ENCODE measurements around the gene PER2.

The PER2 gene

GRCh38 chr2:238264072-238264460, 24.3 kb downstream of the PER2 start:
- DNase-seq (ENCODE audit: low read depth), result no peak

GRCh38 chr2:238263204-238264071, 25.0 kb downstream of the PER2 start:
- peak; percentile 59 for DNase-seq (ENCODE audit: low read depth)

GRCh38 chr2:238262496-238263122, 25.8 kb downstream of the PER2 start:
- no peak for DNase-seq (ENCODE audit: low read depth)

- DNase-seq (ENCODE audit: low read depth), result no peak
Measured at GRCh38 chr2:238261718-238262375, 26.6 kb downstream of the PER2 start.

GRCh38 chr2:238260883-238261282, 27.5 kb downstream of the PER2 start:
- DNase-seq (ENCODE audit: low read depth), result no peak

GRCh38 chr2:238259061-238260020, 29.1 kb downstream of the PER2 start:
- no peak for DNase-seq (ENCODE audit: low read depth)

GRCh38 chr2:238257786-238258700, 30.4 kb downstream of the PER2 start:
- DNase-seq (ENCODE audit: low read depth), result no peak

- peak; percentile 56 for DNase-seq (ENCODE audit: low read depth)
Measured at GRCh38 chr2:238256594-238257104, 31.8 kb downstream of the PER2 start.

GRCh38 chr2:238256111-238256510, 32.3 kb downstream of the PER2 start:
- DNase-seq (ENCODE audit: low read depth), result no peak

GRCh38 chr2:238255636-238256035, 32.8 kb downstream of the PER2 start:
- no peak for DNase-seq (ENCODE audit: low read depth)

GRCh38 chr2:238255151-238255551, 33.3 kb downstream of the PER2 start:
- no peak for DNase-seq (ENCODE audit: low read depth)

GRCh38 chr2:238254095-238254723, 34.2 kb downstream of the PER2 start:
- no peak for DNase-seq (ENCODE audit: low read depth)

- DNase-seq (ENCODE audit: low read depth), result no peak
Measured at GRCh38 chr2:238252766-238253630, 35.4 kb downstream of the PER2 start.

- DNase-seq (ENCODE audit: low read depth), result no peak
Measured at GRCh38 chr2:238251986-238252385, 36.4 kb downstream of the PER2 start.

- no peak for DNase-seq (ENCODE audit: low read depth)
Measured at GRCh38 chr2:238251331-238251730, 37.1 kb downstream of the PER2 start.

- DNase-seq (ENCODE audit: low read depth), result no peak
Measured at GRCh38 chr2:238250896-238251295, 37.5 kb downstream of the PER2 start.

- no peak for DNase-seq (ENCODE audit: low read depth)
Measured at GRCh38 chr2:238247841-238248453, 40.5 kb downstream of the PER2 start.

- no peak for DNase-seq (ENCODE audit: low read depth)
Measured at GRCh38 chr2:238247002-238247822, 41.2 kb downstream of the PER2 start.

Measured in activated gamma-delta T cell treated with anti-CD3 and anti-CD28 coated beads, Interleukin-2, amount 50 U/mL, for 16 hours (primary cell).